OCI-LY3 (cell line): ENCODE results near the gene ZMYND8.

Experiments
- CTCF ChIP-seq: fragments of 200-600, 300-600 bp; sonication (generic); IDR thresholded peaks from 2 replicates; pipeline ENCODE4 v1.5.1; 2014; ENCODE audit warnings: antibody characterized with exemption, low read length, low read depth
- EZH2phosphoT487 ChIP-seq: fragments of 200-600 bp; shearing (Covaris generic); IDR thresholded peaks from 2 replicates; pipeline ENCODE4 v1.6.1; 2018; ENCODE audit warnings: antibody characterized with exemption, mixed run types, low read depth

GRCh38 chr20:47304287-47304686 is 52.2 kb downstream of the ZMYND8 start:
- TF ChIP-seq CTCF, result no peak
- no peak for TF ChIP-seq EZH2phosphoT487
